GM19455 (cell line): ENCODE measurements around the gene LIX1.
"Not testable (repeated sequence)": the region's sequence is repeated elsewhere in the genome, so short reads cannot be mapped to it uniquely, and the experiment has no call there.

ENCODE experiments used
- ATAC-seq: cut with Tn5 transposase; IDR thresholded peaks from one replicate; pipeline ENCODE4 v1.9.1; 2021; ENCODE audit not compliant: unreplicated experiment

The LIX1 gene

DNA sequence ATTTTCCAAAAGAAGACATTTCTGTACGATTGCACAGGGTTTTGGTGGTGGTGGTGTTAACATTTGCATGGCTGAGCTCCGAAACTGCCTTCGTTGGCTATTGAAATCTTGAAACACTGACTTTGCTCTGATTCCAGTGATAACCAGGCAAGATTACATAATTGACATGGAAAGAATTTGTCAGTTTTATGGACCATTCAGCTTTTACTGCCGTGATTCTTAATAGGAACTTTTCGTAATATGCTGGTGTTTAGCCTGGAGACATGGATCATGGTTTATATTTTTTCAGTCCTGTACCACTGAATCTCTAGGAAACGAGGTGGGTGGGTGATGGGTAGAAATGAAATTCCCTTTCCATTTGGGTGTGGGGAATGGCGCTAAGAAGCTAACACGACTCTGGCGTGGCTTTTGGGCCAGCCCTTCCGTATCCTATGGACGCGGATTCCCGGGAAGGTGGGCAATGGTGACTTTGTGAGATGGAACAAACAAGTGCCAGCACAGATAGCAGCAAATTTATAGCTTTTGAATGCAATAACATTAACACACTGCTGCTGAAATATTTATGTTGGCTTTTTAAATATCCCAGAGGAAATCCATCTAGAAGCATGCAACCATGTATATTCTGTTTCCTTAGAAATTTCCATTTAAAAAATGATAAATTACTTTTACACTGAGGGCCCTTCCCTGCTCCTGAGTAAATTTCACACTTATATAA lies 36.8 kb downstream of the LIX1 start:
- ATAC-seq: no peak

DNA sequence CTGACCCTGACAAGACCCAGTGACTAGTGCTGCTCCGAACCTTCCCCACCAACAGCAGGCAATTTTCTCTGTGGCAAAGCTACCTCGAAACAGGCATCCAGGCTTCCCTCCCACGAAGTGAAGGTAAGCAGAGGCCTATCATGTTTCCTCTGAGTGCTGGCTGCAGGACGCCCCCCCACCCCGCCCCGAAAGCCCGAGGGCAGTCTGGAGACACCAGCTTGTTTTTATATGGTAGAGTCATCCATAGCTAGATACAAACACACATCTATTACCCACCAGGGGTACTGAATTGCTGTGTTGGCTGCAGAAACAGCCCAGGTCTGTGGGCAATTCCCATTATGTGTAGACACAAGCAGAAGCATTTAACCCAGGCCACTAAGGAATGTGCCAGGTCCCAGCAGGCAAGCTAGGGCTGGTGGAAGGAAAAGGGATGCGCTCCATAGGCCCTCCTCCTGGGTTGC lies 40.4 kb downstream of the LIX1 start:
- ATAC-seq: no peak

DNA sequence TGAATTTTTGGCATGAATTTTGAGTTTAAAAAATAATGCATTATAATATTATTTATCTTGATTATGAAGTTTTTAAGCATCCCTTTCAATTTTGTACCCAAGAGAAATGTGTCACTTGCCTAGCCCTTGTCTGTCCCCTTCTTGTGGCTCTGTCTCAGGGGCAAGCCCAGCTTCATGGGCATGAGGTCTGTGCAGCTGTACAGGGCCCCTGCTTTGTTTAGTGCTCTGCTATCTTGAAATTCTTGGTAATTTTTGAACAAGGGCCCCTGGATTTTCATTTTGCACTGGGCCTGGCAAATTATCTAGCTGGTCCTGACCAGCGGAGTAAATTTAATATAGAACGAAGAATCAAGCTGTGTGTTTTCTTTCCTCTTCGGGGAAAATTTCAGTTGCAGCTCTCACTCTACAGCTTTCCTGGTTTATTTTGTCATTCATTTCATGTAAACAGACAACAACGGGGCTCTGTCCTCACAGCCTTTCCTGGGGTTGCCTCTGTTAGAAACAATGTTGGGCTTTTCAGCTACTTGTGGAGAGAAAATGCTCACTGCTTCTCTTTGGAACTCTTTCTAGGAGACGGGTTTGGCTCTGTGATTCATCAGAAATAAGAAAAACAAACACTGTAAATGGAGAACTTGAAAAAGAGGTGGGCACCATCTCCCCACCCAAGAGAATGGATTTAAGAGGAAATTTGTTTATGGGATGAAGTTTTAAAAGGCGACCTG lies 41.1 kb downstream of the LIX1 start:
- ATAC-seq: no peak

DNA sequence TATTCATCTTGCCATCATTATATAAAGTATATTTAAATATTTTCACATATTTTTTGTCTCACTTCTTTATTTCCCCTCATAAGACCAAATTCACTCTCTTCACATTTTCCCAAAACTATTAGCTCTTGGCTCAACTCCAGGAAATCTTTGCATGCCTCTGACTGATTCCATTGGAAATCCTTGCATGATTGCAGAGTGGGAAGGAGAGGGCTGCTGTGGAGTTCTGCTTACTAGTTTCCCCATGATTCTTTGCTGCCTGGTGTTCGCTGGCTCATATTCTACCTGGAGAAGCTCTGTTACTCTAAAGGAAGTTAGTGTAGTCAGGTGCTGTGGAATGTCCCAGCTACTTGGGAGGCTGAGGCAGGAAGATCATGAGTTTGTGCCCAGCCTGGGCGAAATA lies 41.9 kb downstream of the LIX1 start:
- ATAC-seq: no peak

DNA sequence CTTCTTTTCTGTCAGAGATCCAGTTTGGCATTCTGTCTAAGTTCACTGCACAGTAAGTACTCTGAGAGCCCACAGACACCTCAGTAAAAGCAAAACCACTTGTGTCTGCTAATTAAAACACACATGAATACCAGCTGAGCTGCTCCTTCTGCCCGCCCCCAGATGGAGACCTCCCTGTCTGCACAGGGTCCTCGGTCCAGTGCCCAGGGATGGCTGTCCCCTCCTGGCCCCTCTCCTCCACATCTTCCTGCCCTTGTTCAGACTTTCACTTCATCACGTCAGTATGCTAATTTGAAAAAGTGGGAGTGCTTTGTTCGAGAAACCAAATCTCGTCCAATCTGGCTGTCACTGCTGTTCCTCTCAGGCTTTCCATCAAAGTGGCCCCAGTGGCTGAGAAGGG lies 43.5 kb downstream of the LIX1 start:
- no peak for ATAC-seq

DNA sequence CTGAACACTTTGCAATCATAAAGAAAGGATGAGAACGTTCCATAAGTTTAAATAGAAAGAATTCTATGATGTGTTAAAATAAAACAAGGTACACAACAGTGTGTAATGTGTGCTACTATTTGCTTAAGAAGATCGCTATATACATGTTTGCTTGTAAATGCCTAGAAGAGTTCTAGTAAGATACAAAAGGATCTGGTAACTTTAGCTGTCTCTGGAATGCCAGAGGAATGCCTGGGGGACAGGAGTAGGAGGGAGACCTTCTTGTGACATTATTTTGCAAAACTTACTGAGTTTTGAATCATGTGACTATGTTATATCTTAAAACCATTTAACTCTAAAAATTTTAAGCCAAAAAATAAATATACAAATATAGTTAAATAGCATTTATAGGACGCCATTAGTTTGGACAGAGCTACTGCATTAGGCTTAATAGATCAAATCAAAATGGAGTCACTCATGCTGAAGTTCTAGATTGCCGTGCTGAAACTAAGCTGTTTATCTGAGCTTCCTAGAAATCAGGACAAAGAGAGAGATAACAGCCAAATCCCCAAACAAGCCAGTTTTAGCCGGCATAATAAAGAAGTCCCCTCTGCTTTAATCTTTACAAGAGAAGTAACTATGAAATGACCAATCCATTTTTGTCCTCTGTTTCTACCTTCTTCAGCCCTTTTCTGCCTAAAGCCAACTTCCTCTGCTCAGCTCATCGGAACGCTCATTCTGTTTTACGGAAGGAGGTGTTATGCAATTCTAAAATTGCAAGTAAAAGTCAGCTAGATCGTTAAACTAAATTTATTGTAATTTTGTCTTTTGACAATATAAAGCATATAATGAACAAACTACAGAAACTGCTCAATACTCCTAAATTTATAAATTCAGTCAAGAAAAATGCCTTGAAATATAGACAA lies 44.8 kb downstream of the LIX1 start:
- no peak for ATAC-seq

DNA sequence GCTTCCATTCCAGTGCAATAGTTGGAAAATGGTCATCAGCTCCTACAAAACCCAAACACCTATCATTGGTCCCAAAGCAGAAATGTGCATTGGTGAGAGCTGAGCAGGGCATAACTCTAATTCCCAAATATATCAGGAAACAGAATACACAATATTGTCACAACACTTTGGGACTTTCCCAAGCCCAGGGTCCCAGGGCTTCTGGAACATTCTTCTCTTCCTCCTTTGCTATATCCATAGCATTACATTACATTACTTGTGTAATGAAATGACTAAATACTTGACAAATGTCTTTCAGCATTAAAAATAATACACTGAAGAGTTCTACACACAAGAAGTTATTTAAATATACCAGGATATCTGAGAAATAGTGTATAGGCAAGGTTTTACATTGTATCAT lies 45.6 kb downstream of the LIX1 start:
- no peak for ATAC-seq

DNA sequence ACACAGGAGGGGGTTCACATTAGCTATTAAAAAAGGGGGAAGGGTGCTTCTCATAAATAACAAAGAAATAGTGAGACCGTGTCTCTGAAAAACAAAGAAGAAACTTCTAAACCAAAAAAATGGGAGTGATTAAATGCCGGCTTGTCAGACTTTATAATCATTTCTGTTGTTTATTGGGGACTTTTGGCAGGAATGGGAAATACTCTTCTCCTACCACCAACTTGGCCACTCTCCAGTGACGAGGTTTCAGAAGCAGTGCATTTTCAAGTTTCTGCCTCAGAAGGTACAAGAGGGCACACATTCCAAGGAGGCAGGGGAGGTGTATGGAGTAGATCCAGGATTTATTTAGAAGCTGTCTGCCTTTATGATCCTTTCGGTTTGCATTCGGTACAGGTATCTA lies 46.2 kb downstream of the LIX1 start:
- ATAC-seq: no peak

DNA sequence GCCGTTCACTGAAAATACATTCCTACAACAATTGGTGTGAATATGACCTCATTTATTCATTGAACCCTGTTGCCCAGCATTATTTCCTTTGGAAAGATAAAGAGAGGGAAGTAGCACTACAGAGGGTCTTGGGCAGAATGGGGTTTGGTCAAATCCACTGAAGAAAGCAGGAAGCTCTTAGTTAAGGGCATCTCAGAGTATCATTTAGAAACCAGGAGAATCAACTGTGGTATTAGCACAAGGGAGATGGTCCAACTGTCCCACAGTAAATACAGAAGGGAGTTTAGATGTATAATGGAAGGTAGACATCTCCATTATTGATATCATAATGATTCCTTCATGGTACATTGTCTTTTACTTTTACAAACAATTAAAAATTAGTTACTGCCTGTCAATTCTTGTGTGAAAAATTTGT lies 47.1 kb downstream of the LIX1 start:
- ATAC-seq: peak; percentile 43

DNA sequence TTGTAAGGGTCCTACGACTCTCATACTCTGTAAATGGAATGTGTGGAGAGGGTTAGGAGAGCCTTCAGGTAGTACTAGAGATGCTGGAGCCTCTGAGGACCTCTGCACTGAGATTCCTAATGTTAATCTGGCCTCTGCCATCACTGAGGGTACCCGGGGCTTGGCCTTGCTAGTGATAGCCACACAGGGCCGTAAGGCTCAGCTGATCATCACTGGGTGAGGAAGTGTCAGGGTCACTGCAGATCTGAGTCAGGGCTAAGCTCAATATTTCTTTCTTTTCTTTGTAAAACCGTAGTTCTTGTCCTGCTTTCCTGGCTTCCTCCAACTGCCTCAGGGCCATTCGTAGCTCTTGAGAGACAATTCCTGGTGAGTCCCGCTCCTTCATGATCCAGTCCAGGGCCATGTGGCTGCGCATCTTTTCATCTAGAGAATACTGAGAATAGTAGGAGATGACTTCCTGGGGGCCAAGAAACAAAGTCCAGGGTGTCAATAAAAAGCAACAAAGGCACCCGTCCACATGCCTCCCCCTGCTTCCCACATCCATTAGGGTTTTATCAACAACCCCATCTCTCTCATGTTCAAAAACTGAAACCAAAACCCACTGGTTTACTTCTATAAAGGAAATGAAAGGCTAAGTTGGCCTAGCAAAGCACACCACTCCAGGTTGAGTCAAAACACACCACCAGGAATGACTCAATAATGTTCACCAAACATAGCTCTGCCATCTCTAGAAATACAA lies 47.7 kb downstream of the LIX1 start:
- peak; percentile 99 for ATAC-seq

DNA sequence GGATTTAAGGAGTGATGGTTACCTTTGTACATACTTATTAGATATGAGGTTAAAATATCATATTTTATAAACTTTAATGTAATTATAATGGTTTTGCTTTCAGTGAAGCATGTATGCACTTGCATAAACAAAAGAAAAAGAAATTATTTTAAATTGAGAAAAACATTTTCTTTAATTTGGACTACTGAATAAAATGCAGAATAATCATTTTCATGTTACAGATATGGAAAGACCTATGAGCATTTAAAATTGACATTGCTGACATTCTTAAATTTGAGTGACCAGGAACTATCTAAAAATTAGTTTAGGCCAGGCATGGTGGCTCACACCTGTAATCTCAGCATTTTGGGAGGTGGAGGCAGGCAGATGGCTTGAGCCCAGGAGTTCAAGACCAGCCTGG lies 49.2 kb downstream of the LIX1 start:
- no peak for ATAC-seq

DNA sequence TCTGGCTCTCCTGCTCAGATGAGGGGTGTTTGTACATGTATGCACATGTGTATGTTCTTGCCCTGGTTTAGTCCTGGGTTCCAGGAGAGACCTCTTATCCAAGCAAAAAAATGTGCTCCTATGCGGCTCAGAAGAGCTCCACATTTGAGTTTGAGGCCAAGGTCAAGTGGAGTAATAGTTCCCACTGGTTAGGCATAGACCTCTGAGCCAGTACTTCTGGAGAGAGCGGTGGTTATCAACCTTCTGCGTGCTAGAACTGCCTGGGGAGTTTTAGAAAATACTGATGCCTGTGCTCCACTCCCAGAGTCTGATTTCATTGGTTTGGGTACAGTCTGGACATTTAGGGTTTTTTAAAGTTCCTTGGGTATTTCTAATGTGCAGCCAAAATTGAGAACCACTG lies 51.5 kb downstream of the LIX1 start:
- ATAC-seq: no peak

DNA sequence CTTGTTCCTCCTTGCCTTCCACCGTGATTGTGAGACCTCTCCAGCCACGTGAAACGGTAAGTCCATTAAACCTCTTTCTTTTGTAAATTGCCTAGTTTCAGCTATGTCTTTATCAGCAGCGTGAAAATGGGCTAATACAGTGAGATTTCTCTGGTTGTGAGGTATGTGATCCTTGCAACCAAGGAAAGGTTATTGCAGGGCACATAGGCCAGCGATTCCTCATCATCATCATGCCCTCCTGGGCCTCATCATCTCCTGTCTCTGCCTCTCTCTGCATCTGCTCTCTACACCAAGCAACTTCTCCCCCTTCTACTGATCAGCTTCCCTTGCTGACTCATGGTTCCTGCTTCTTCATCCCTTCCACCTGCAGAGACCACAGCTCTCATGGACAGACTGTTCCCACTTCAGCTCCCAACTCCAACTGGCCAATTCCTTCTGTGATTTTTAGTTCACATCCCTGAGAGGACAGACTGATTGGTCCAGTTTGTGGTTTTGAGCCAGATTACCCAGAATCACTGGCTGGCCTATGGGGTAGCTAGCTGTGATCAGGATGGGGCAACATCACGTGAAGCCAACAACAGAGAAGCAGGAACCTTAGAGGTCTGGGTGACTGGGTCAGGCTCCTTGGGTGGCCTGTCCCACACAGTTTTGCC lies 53.1 kb downstream of the LIX1 start:
- no peak for ATAC-seq

DNA sequence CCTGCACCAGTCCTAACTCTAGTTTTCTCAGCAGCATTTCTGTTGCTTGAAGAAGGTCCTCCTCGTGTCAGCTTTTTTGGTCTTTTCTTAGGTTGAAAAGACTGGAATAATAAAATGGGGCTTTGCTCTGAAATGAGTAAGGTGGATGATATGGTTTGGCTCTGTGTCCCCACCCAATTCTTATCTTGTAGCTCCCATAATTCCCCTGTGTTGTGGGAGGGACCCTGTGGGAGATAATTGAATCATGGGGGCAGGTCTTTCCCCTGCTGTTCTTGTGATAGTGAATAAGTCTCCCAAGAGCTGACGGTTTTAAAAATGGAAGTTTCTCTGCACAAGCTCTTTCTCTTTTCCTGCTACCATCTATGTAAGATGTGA lies 53.6 kb downstream of the LIX1 start:
- ATAC-seq: no peak

DNA sequence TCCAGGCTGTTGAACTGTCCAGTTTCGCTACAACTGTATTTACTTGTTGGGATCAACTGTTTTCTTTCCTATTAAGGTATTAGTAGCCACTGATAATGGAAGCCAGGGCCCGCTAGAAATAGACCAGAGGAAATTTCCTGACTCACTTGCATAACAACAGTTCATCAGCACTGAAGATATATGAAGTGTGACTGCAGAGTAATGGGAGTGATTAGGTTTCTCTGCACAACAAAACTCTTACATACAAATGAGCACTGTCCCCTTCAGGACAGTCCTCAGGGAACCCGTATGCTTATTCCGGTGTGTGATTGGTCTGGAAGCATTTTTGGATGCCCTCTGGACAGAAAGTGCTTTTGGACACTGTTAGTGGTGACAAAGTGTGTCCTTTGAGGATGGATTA lies 55.3 kb downstream of the LIX1 start:
- no peak for ATAC-seq

DNA sequence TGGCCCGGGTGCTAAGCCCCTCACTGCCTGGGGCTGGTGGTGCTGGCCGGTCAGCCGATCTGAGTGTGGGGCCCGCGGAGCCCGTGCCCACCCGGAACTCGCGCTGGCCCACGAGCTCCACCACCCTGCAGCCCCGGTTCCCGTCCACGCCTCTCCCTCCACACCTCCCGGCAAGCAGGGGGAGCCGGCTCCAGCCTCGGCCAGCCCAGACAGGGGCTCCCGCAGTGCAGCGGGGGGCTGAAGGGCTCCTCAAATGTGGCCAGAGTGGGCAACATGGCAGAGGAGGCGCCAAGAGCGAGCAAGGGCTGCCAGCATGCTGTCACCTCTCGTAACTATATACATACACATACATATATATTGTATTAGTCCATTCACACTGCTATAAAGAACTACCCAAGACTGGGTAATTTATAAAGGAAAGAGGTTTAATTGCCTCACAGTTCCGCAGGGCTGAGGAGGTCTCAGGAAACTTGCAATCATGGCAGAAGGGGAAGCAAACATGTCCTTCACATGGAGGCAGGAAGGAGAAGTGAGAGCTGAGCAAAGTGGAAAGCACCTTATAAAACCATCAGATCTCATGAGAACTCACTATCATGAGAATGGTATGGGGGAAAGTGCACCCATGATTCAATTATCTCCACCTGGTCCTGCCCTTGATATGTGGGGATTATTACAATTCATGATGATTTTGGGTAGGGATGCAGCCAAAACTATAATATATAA lies 56.8 kb downstream of the LIX1 start:
- no peak for ATAC-seq

DNA sequence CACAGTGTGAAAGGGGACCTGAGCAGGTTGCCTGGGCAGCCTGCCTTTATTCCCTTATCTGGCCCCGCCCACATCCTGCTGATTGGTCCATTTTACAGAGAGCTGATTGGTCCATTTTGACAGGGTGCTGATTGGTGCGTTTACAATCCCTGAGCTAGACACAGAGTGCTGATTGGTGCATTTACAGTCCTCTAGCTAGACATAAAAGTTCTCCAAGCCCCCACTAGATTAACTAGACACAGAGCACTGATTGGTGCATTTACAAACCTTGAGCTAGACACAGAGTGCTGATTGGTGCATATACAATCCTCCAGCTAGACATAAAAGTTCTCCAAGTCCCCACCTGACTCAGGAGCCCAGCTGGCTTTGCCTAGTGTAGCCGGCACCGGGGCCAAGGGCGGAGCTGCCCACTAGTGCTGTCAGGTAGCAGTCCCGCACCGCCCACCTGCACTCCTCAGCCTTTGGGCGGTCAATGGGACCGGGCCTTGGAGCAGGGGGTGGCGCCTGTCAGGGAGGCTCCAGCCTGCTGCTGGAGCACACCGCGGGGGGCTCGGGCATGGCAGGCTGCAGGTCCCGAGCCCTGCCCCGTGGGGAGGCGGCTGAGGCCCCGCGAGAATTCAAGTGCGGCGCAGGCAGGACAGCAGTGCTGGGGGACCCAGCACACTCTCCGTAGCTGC lies 57.5 kb downstream of the LIX1 start:
- not testable (repeated sequence) for ATAC-seq

DNA sequence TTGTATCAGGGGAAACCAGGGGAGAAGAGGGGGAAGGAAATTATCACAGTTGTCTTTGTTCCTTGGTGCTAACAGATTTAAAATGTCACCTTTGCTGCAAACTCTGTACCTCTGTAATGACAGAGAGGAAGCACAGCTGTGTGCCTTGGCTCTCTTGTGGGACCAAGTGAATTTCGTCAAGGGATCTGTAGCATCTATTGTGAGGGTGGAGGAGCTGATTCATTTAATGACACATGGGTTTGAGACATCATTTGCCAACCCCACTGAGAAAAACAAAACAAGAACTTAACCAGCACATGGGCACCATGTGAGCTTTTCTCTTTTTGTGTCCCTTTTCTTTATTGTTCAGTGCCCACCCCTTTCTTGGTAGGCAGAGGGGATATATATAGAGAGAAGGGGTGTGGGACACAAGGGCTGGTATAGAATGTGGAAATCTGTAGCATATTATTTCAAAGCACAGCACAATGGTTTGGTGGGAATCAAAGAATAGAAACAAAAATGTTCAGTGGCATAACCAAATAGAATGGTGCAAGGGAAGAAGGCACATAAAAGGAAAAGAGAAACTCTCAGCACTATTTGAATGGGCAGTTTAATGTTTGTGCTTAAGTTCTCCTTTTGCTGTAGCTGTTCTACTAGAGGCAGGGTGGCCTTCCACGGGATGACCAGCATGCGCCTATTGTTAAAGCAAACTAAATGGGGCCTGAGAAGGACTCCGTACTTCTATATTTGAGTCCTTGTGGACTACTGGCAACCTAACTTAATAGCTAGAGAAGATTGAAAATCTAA lies 63.3 kb downstream of the LIX1 start:
- ATAC-seq: no peak

DNA sequence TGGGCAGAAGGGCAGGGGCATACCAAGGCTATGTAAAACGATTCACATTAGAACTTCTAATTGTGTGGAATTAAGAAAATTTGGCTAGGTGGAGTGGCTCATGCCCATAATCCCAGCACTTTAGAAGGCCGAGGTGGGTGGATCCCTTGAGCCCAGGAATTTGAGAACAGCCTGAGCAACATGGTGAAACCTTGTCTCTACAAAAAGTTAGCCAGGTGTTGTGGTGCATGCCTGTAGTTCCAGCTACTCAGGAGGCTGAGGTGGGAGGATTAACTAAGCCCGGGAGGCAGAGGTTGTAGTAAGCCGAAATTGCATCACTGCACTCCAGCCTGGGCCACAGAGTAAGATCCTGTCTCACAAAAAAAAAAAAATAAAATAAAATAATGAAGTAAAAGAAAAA lies 65.2 kb downstream of the LIX1 start:
- ATAC-seq: no peak
